GM12872 (cell line): ENCODE results near the gene CD274.

Experiments used
- CTCF ChIP-seq: IDR thresholded peaks from 3 replicates; pipeline ENCODE4 v1.5.1; 2011; ENCODE audit warnings: low read depth, mild to moderate bottlenecking, low read length, moderate library complexity; ENCODE audit not compliant: insufficient read depth

Gene CD274

DNA sequence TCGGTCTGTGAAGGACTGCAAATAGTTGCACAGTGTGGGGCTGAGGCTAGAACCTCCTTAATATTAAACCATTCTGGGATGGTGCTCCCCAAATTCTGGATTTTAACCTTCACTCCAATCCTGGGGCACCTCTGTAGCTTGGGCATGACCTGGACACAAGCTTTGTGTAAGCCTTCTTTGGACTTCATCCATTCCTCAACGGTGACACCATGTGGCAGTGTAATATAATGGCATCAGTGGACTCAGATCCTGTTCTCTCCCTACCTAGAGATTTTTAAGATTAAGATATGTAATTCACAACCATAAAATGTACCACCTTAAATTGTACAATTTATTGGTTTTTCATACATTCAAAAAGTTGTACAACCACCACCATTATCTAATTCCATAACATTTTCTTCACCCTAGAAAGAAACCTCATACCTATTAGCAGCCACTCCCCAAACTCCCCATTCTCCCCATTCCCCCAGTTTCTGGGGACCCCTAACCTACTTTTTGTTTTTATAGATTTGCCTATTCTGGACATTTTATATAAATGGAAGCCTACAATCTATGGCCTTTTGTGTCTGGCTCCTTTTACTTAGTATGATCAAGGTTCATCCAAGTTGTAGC, 7.8 kb upstream of the CD274 start:
- TF ChIP-seq CTCF, result peak; percentile 53

- TF ChIP-seq CTCF, result no peak
These were observed 6.5 kb upstream of the CD274 start for GRCh38 chr9:5443850-5444249.

GRCh38 chr9:5445886-5446285, 4.5 kb upstream of the CD274 start:
- no peak for TF ChIP-seq CTCF

GRCh38 chr9:5446451-5447236, 3.7 kb upstream of the CD274 start:
- peak; percentile 20; the same call in 1 of the 3 replicates for TF ChIP-seq CTCF

DNA sequence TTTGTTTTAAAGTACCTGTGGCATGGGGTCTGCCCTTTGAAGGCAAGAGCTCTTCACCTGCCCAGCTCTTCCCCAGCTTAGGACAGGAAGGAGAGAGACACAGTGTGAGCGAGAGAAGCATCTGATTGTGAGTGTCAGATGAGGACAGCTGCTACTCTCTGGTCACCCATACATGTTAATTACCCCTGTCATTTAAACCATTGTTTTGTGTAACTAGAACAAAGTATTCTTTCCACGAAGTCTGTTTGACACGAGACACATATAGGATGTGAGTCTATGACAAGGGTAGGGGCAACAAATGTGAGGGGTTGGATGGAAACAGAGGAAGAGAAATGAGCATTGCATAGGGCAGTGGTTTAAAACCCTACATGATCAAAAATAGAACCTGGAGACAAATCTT, 3.0 kb upstream of the CD274 start:
- no peak for TF ChIP-seq CTCF

- no peak for TF ChIP-seq CTCF
These were observed 2.3 kb upstream of the CD274 start for GRCh38 chr9:5448016-5448415.

- TF ChIP-seq CTCF, result no peak
These were observed 1.6 kb upstream of the CD274 start for GRCh38 chr9:5448461-5449435.
